Measurements from ENCODE around the gene CAP2.

The CAP2 gene

DNA sequence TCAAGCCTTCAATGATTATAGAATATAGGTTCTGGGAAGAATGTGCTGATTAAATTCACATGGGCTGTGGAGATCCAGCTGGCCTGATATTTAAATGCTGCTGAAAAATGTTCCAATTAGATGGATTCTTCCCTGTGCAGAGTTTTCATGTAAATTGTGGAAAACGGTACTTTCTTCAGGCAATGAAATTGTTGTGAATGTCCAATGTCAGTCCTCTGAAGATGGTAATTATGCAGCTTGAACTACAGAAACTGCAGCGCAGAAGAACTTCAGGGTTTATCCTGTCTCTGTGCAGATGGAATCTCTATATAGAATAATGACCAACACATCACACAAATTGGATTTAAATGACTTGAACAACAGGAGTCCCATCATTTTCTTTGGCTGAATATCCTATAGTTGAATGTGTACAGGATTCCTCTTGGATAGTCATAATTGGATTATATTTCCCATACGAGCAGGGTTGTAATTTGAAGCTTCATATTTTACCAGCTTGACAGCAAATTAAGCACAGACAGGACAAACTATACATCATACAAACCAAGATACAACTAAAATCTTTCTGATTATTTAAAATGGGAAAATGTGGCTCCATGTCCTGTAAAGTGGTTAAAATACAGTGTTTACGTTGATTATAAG, 82.3 kb downstream of the CAP2 start:
- DNase-seq (ENCODE audit: low read depth in 2 of 2): no peak

GRCh38 chr6:17476511-17476910, 83.1 kb downstream of the CAP2 start:
- DNase-seq (ENCODE audit: low read depth in 2 of 2): no peak

GRCh38 chr6:17477356-17477755, 84.0 kb downstream of the CAP2 start:
- DNase-seq (ENCODE audit: low read depth in 2 of 2): no peak

DNA sequence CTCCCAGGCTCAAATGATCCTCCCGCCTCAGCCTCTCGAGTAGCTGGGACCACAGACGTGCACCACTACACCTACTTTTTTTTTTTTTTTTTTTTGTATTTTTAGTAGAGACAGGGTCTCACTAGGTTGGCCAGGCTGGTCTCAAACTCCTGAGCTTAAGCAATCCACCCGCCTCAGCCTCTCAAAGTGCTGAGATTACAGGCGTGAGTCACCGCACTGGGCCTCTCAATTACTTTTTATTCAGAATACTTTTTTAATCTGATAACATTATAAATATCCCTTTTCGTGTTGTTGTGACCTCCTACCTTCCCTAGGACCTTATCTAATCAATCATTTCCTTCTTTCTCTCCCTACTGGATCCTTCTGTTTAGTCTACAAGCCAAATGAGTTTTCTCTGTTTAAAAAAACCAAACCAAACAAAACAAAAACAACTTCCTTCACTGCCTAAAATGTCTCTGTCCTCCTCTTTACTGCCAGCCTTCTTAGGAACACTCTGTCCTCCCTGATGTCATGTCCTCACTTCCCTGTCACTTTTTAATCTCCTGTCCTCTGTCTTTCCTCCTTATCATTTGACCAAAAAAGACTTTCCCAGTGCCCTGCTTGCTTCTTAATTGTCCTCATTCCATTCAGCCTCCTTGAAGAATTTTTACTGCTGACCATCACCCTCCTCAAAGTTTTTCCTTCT, 85.0 kb downstream of the CAP2 start:
- no peak for DNase-seq (ENCODE audit: low read depth in 2 of 2)

DNA sequence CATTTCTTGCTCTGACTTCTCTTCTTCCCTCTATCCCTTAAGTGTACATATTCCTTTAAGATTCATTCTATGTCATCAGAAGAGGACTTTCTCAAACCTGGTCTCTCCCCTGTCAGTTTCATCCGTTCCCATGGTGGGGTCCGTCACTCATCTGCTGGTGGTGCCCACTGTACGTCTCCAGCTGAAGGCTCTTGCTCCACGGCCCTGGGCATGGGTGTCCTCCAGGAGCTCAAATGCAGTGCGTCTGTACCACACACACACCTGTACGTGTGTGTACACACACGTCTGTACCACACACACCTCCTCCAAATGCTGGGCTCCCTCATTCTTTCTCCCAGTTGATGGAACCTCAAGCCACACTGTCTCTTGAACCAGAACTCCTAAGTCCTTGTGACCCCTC, 85.6 kb downstream of the CAP2 start:
- no peak for DNase-seq (ENCODE audit: low read depth in 2 of 2)

GRCh38 chr6:17480476-17480875, 87.1 kb downstream of the CAP2 start:
- no peak for DNase-seq (ENCODE audit: low read depth in 2 of 2)

- DNase-seq (ENCODE audit: low read depth in 2 of 2): no peak
These were observed 89.3 kb downstream of the CAP2 start for GRCh38 chr6:17482711-17483110.

- no peak for DNase-seq (ENCODE audit: low read depth in 2 of 2)
These were observed 90.1 kb downstream of the CAP2 start for GRCh38 chr6:17483391-17484016.

DNA sequence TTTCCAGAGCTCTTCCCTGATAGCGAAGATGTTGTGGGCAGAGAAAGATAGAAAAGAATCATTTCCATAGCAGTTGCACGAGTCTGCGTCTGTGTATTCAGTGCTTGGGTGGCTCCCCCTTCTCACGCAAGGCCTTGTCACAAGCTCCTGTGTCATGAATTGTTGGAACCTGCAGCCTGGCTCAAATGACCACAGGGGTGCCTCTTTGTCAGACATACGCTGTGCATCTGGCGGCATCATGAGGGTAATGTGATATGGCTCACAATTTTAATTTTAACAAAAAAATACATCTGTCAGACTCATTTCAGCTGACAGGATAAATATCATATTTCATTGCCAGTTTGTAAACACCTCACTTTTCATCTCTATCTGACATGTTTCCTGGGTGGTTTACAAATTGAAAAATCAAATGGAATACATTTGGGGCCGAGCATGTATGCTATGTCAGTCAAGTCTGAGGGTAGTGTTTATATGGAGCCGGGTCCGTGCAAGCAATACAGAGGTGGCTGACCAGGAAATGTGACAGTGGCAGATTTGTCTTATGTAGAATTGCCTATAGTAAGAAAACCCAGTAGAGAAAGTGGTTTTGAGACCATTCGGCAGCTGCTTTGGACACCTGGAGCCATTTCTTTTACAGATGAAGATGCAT, 90.9 kb downstream of the CAP2 start:
- DNase-seq (ENCODE audit: low read depth in 2 of 2): no peak

GRCh38 chr6:17485181-17485580, 91.8 kb downstream of the CAP2 start:
- no peak for DNase-seq (ENCODE audit: low read depth in 2 of 2)

- DNase-seq (ENCODE audit: low read depth in 2 of 2): no peak
These were observed 92.6 kb downstream of the CAP2 start for GRCh38 chr6:17485946-17486345.

DNA sequence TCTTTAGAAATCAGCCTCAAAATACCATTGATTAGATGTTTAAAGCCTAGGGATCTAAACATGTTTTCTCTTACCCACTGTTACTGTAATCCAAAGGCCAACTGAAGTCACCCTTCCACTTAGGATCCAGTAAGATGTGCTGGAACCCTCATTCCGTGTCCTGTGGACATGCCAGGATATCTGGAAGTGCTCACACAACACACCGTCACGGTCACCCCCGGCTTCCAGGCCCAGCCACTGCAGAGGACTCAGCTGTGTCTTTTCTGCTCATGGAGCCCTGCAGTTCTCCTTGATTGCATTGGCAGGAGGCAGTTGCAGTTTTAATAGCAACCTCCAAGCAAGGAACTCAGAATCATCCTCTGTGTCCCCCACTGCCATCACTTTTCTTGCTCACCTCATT, 93.3 kb downstream of the CAP2 start:
- DNase-seq (ENCODE audit: low read depth in 2 of 2): no peak

DNA sequence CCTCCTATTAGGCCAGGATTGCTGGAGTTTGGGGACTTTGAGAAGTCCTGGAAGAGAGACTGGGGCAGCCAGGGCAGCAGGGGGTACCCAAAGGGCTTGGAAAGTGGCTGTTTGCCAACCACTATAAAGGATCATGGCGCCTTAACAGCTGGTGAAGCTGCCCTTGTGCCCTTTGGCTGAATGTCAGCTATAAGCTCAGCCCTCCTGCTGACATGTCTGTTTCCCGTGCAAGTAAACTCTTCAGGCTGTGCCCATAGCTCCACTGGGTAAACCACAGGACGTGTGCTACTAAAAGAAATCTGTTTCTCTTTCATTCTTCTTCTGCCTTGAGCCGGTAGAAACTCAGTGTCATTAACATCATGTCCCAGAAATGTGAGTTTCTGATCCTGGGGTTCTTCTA, 97.3 kb downstream of the CAP2 start:
- DNase-seq (ENCODE audit: low read depth in 2 of 2): no peak

- no peak for DNase-seq (ENCODE audit: low read depth in 2 of 2)
These were observed 98.2 kb downstream of the CAP2 start for GRCh38 chr6:17491416-17492142.

- no peak for DNase-seq (ENCODE audit: low read depth in 2 of 2)
These were observed 99.0 kb downstream of the CAP2 start for GRCh38 chr6:17492350-17492749.

- no peak for DNase-seq (ENCODE audit: low read depth in 2 of 2)
These were observed 99.9 kb downstream of the CAP2 start for GRCh38 chr6:17493286-17493685.

- DNase-seq (ENCODE audit: low read depth in 2 of 2): no peak
These were observed 100.8 kb downstream of the CAP2 start for GRCh38 chr6:17494177-17494576.

GRCh38 chr6:17494919-17495318, 101.5 kb downstream of the CAP2 start:
- no peak for DNase-seq (ENCODE audit: low read depth in 2 of 2)

- DNase-seq (ENCODE audit: low read depth in 2 of 2): no peak
These were observed 104.2 kb downstream of the CAP2 start for GRCh38 chr6:17497535-17498095.

GRCh38 chr6:17501442-17501841, 108.0 kb downstream of the CAP2 start:
- no peak for DNase-seq (ENCODE audit: low read depth in 2 of 2)

GRCh38 chr6:17501982-17502704, 108.7 kb downstream of the CAP2 start:
- no peak for DNase-seq (ENCODE audit: low read depth in 2 of 2)

Data from stimulated activated CD8-positive, alpha-beta memory T cell treated with anti-CD3 and anti-CD28 coated beads, Interleukin-15, amount 100 ng/mL, for 48 hours (primary cell).